Liver (tissue), 3 donors: ENCODE results near the gene DOCK1.

Experiments
- FOXA1 ChIP-seq: IDR thresholded peaks from 2 replicates; pipeline ENCODE4 v1.6.1; 2016; ENCODE audit warnings: antibody characterized with exemption
- GABPA ChIP-seq, 2 donors: IDR thresholded peaks in 1 of 2; conservative IDR thresholded peaks in 1 of 2; 2 replicates each; pipeline ENCODE4 v1.6.1; 2016; ENCODE audit warnings: antibody characterized with exemption in 2 of 2, mild to moderate bottlenecking in 1 of 2, moderate library complexity in 1 of 2
- RXRA ChIP-seq, 2 donors: IDR thresholded peaks; 2 replicates each; pipeline ENCODE4 v1.6.1; 2017 to 2018; ENCODE audit warnings: antibody characterized with exemption in 2 of 2, mild to moderate bottlenecking in 1 of 2
- SP1 ChIP-seq: IDR thresholded peaks from 2 replicates; pipeline ENCODE4 v1.6.1; 2018; ENCODE audit warnings: antibody characterized with exemption, mild to moderate bottlenecking
- TF ChIP-seq, protein P1 (sequence below): fragments of 150-350 bp; IDR thresholded peaks from 2 replicates; pipeline ENCODE4 v1.5.1; 2017; ENCODE audit warnings: improper control_type of control experiment, low read depth, low read length; ENCODE audit not compliant: missing input control
- TF ChIP-seq, protein P2 (sequence below): IDR thresholded peaks from 2 replicates; pipeline ENCODE4 v1.6.1; 2016; ENCODE audit warnings: antibody characterized with exemption, mild to moderate bottlenecking
- TF ChIP-seq, protein P3 (sequence below): IDR thresholded peaks from 2 replicates; pipeline ENCODE4 v1.6.1; 2016; ENCODE audit warnings: antibody characterized with exemption
- donor health status: healthy.
- donor health status: healthy.

DNA sequence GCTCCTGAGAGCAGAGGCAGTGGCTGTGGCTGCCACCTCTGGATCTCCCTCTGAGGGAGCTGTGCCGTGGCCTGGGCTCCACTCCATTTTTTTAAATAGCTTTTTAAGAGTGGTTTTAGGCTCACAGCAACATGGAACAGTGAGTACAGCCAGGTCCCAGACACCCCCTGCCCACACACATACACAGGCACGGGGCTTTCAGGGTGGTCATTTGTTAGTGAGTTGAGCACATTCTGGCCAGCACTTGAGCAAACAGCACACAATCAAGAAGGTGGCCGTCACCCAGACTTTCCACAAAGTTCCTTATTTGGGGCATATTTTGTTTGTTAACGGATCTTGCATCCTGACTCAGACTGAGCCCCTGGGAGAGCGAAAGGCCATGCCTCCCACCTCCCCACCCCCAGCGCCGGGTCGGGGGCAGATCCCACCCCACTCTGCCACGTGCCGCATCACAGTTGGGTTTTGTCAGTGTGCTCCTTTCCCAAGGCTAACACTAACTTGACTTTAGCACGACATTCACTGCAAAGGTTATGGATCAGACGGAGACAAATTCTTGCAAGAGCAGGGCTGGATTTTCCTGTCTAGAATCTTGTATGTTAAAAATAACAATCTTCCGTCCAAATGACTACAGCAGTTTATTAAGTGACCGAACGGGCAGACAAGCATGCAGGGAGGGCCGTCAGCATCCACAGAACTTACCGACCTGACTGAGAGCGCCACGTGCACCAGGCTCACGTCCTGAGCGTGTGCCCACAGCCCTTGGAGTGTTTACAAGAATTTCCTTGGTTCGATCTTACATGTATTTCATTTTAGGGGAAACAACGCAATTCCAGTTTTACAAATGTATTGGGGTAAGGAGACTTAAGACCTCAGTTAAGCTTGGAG is 487.4 kb downstream of the DOCK1 start:
- TF ChIP-seq, protein P1, sequence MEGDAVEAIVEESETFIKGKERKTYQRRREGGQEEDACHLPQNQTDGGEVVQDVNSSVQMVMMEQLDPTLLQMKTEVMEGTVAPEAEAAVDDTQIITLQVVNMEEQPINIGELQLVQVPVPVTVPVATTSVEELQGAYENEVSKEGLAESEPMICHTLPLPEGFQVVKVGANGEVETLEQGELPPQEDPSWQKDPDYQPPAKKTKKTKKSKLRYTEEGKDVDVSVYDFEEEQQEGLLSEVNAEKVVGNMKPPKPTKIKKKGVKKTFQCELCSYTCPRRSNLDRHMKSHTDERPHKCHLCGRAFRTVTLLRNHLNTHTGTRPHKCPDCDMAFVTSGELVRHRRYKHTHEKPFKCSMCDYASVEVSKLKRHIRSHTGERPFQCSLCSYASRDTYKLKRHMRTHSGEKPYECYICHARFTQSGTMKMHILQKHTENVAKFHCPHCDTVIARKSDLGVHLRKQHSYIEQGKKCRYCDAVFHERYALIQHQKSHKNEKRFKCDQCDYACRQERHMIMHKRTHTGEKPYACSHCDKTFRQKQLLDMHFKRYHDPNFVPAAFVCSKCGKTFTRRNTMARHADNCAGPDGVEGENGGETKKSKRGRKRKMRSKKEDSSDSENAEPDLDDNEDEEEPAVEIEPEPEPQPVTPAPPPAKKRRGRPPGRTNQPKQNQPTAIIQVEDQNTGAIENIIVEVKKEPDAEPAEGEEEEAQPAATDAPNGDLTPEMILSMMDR: no peak
- TF ChIP-seq, protein P2, sequence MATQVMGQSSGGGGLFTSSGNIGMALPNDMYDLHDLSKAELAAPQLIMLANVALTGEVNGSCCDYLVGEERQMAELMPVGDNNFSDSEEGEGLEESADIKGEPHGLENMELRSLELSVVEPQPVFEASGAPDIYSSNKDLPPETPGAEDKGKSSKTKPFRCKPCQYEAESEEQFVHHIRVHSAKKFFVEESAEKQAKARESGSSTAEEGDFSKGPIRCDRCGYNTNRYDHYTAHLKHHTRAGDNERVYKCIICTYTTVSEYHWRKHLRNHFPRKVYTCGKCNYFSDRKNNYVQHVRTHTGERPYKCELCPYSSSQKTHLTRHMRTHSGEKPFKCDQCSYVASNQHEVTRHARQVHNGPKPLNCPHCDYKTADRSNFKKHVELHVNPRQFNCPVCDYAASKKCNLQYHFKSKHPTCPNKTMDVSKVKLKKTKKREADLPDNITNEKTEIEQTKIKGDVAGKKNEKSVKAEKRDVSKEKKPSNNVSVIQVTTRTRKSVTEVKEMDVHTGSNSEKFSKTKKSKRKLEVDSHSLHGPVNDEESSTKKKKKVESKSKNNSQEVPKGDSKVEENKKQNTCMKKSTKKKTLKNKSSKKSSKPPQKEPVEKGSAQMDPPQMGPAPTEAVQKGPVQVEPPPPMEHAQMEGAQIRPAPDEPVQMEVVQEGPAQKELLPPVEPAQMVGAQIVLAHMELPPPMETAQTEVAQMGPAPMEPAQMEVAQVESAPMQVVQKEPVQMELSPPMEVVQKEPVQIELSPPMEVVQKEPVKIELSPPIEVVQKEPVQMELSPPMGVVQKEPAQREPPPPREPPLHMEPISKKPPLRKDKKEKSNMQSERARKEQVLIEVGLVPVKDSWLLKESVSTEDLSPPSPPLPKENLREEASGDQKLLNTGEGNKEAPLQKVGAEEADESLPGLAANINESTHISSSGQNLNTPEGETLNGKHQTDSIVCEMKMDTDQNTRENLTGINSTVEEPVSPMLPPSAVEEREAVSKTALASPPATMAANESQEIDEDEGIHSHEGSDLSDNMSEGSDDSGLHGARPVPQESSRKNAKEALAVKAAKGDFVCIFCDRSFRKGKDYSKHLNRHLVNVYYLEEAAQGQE: no peak
- TF ChIP-seq RXRA (IDR thresholded peaks at IDR 0.05): no peak
- TF ChIP-seq GABPA (IDR thresholded peaks at IDR 0.05 in 1 of 2, conservative IDR thresholded peaks at IDR 0.05 in 1 of 2): no peak
- no peak for TF ChIP-seq FOXA1
- TF ChIP-seq, protein P3, sequence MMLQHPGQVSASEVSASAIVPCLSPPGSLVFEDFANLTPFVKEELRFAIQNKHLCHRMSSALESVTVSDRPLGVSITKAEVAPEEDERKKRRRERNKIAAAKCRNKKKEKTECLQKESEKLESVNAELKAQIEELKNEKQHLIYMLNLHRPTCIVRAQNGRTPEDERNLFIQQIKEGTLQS: no peak
- TF ChIP-seq SP1: no peak
